Mucosa of rectum (tissue), 2 donors: Measurements from ENCODE around the gene NF1.

ENCODE experiments used
- H3K27ac ChIP-seq, 2 donors: one replicate each; pipeline ENCODE4 v1.7.0; 2013; ENCODE audit warnings: inconsistent platforms in 2 of 2, low read depth in 2 of 2, low read length in 2 of 2
- H3K27me3 ChIP-seq, 2 donors: one replicate each; pipeline ENCODE4 v1.7.0; 2013; ENCODE audit warnings: low read length in 2 of 2; ENCODE audit not compliant: control insufficient read depth in 2 of 2, insufficient read depth in 2 of 2
- H3K36me3 ChIP-seq, 2 donors: one replicate each; pipeline ENCODE4 v1.7.0; 2013; ENCODE audit warnings: low read length in 2 of 2; ENCODE audit not compliant: control insufficient read depth in 2 of 2, insufficient read depth in 2 of 2
- H3K4me1 ChIP-seq, 2 donors: one replicate each; pipeline ENCODE4 v1.7.0; 2013; ENCODE audit warnings: low read length in 2 of 2, mild to moderate bottlenecking in 1 of 2; ENCODE audit not compliant: control insufficient read depth in 2 of 2, insufficient read depth in 2 of 2
- H3K4me3 ChIP-seq, 2 donors: one replicate each; pipeline ENCODE4 v1.7.0; 2013; ENCODE audit warnings: low read length in 2 of 2
- H3K9ac ChIP-seq, 2 donors: one replicate each; pipeline ENCODE4 v1.7.0; 2013; ENCODE audit warnings: low read length in 2 of 2, low read depth in 1 of 2, mild to moderate bottlenecking in 1 of 2
- H3K9me3 ChIP-seq, 2 donors: one replicate each; pipeline ENCODE4 v1.7.0; 2013; ENCODE audit warnings: low read length in 2 of 2; ENCODE audit not compliant: control insufficient read depth in 2 of 2
- donor health status: healthy.
- donor health status: Normal muscosa, but diverticular disease.

The NF1 gene

GRCh38 chr17:31400481-31400950, 305.7 kb downstream of the NF1 start:
- Histone ChIP-seq H3K9me3 (no peaks in the 10 kb centered on the region), H3K4me1 (no peaks in the 10 kb centered on the region), H3K4me3 (no peak overlapping the region), H3K27ac (no peak overlapping the region), H3K9ac (no peak overlapping the region), H3K36me3 (no peaks in the 10 kb centered on the region), H3K27me3 (peaks cover 0 to 3% of the 10 kb centered on the region in 2 donors)

- no peaks in the 10 kb centered on the region for H3K9me3 ChIP-seq
- no peaks in the 10 kb centered on the region for H3K36me3 ChIP-seq
- peaks cover 0 to 3% of the 10 kb centered on the region in 2 donors for H3K27me3 ChIP-seq
- no peak overlapping the region for H3K27ac ChIP-seq
- no peak overlapping the region for H3K9ac ChIP-seq
- no peaks in the 10 kb centered on the region for H3K4me1 ChIP-seq
- H3K4me3 ChIP-seq = no peak overlapping the region
Observed at GRCh38 chr17:31401456-31402254, 306.9 kb downstream of the NF1 start.

- Histone ChIP-seq H3K9me3 (no peaks in the 10 kb centered on the region), H3K4me3 (no peak overlapping the region), H3K9ac (no peak overlapping the region), H3K27me3 (peaks cover 0 to 3% of the 10 kb centered on the region in 2 donors), H3K27ac (no peak overlapping the region), H3K4me1 (no peaks in the 10 kb centered on the region), H3K36me3 (no peaks in the 10 kb centered on the region)
Observed at GRCh38 chr17:31404028-31404949, 309.5 kb downstream of the NF1 start.

GRCh38 chr17:31405890-31406371, 311.2 kb downstream of the NF1 start:
- Histone ChIP-seq H3K36me3 (no peaks in the 10 kb centered on the region), H3K9me3 (no peaks in the 10 kb centered on the region), H3K4me3 (no peak overlapping the region), H3K27me3 (no peaks in the 10 kb centered on the region), H3K9ac (no peak overlapping the region), H3K4me1 (no peaks in the 10 kb centered on the region), H3K27ac (no peak overlapping the region)

- H3K9ac ChIP-seq = no peak overlapping the region
- no peaks in the 10 kb centered on the region for H3K4me1 ChIP-seq
Observed at GRCh38 chr17:31408586-31408985, 313.8 kb downstream of the NF1 start.

GRCh38 chr17:31411707-31412285, 317.0 kb downstream of the NF1 start:
- Histone ChIP-seq H3K4me3 (no peak overlapping the region), H3K4me1 (no peaks in the 10 kb centered on the region), H3K27ac (no peak overlapping the region), H3K36me3 (no peaks in the 10 kb centered on the region), H3K9ac (no peak overlapping the region), H3K27me3 (no peaks in the 10 kb centered on the region), H3K9me3 (no peaks in the 10 kb centered on the region)

More at GRCh38 chr17:31408586-31408985, 313.8 kb downstream of the NF1 start:
- Histone ChIP-seq H3K27ac (no peak overlapping the region), H3K4me3 (no peak overlapping the region), H3K27me3 (no peaks in the 10 kb centered on the region), H3K36me3 (no peaks in the 10 kb centered on the region), H3K9me3 (no peaks in the 10 kb centered on the region)

- no peaks in the 10 kb centered on the region for H3K36me3 ChIP-seq
- H3K4me3 ChIP-seq = no peak overlapping the region
- H3K27ac ChIP-seq = no peak overlapping the region
- H3K9me3 ChIP-seq = no peaks in the 10 kb centered on the region
- no peaks in the 10 kb centered on the region for H3K27me3 ChIP-seq
- no peaks in the 10 kb centered on the region for H3K4me1 ChIP-seq
- H3K9ac ChIP-seq = no peak overlapping the region
Observed at GRCh38 chr17:31412511-31412910, 317.7 kb downstream of the NF1 start.

- Histone ChIP-seq H3K36me3 (no peaks in the 10 kb centered on the region), H3K27me3 (no peaks in the 10 kb centered on the region), H3K4me3 (no peak overlapping the region), H3K9ac (no peak overlapping the region), H3K9me3 (no peaks in the 10 kb centered on the region), H3K4me1 (no peaks in the 10 kb centered on the region), H3K27ac (no peak overlapping the region)
Observed at GRCh38 chr17:31413081-31413799, 318.5 kb downstream of the NF1 start.

- Histone ChIP-seq H3K27ac (no peak overlapping the region), H3K36me3 (no peaks in the 10 kb centered on the region), H3K9me3 (no peaks in the 10 kb centered on the region), H3K27me3 (no peaks in the 10 kb centered on the region), H3K4me1 (no peaks in the 10 kb centered on the region), H3K9ac (no peak overlapping the region), H3K4me3 (no peak overlapping the region)
Observed at GRCh38 chr17:31413874-31414549, 319.2 kb downstream of the NF1 start.
